ENCODE data around the gene HOXC10. TPM values are rescaled to one million over a fixed set of nuclear protein-coding genes. Genes with fewer than 3 reads are reported as not detected.

The HOXC10 gene
- polyA plus RNA-seq, 1 donor (not counting 4 experiments of a cell fraction or from before 2014, with no cell fraction given) = 14.1 TPM

GRCh38 chr12:53964315-53964713 is 20.6 kb upstream of the HOXC10 start:
- H3K4me2 ChIP-seq (ENCODE audit: control insufficient read depth, extremely low read depth, insufficient read depth, low read depth, low read length) = no peak overlapping the region
- no peak overlapping the region for H3K27ac ChIP-seq (ENCODE audit: control insufficient read depth, insufficient read depth, low read length)
- H3K36me3 ChIP-seq (ENCODE audit: control insufficient read depth in 2 of 2, extremely low read depth in 1 of 2, insufficient read depth in 2 of 2, low read length in 2 of 2) = peaks cover 0 to 2% of the 10 kb centered on the region in 2 experiments
- H3K9ac ChIP-seq (ENCODE audit: control insufficient read depth, extremely low read depth, insufficient read depth, low read length) = no peak overlapping the region
- H3K4me3 ChIP-seq (ENCODE audit: control insufficient read depth in 2 of 3, extremely low read depth in 1 of 3, insufficient read depth in 2 of 3, low read depth in 1 of 3, low read length in 3 of 3) = no peak overlapping the region
- no peak overlapping the region for H2AFZ ChIP-seq (ENCODE audit: control insufficient read depth, low read length)
- no peak for TF ChIP-seq CTCF (optimal IDR thresholded peaks at IDR 0.05 in 1 of 3, IDR thresholded peaks at IDR 0.05 in 1 of 3, conservative IDR thresholded peaks at IDR 0.05 in 1 of 3; ENCODE audit: extremely low read depth in 1 of 3, insufficient read depth in 2 of 3, low read length in 3 of 3)
- TF ChIP-seq EZH2 (IDR thresholded peaks at IDR 0.05; ENCODE audit: low read length) = no peak
- no peaks in the 10 kb centered on the region for H3K79me2 ChIP-seq (ENCODE audit: control insufficient read depth, insufficient read depth, low read length)
- no peak for DNase-seq (ENCODE audit: low read depth, low spot score)
- dilution Hi-C loops (cut with MboI; ENCODE audit: extremely low pct_ligation_motif_present, low sequenced_read_pairs) = no loop called here
- H4K20me1 ChIP-seq (ENCODE audit: control insufficient read depth, extremely low read depth, insufficient read depth, low read length) = no peaks in the 10 kb centered on the region
- no peaks in the 10 kb centered on the region for H3K9me3 ChIP-seq (ENCODE audit: control insufficient read depth, low read depth, low read length)
- no peak for FAIRE-seq
- no peaks in the 10 kb centered on the region for H3K9me1 ChIP-seq (ENCODE audit: control insufficient read depth, extremely low read depth, insufficient read depth, low read length)
- peaks cover 3% of the 10 kb centered on the region for H3K4me1 ChIP-seq (ENCODE audit: control insufficient read depth, extremely low read depth, insufficient read depth, low read length)
- peaks cover 17% of the 10 kb centered on the region for H3K27me3 ChIP-seq (ENCODE audit: control insufficient read depth, extremely low read depth, insufficient read depth, low read length)

GRCh38 chr12:53965281-53966084 is 19.5 kb upstream of the HOXC10 start:
- H4K20me1 ChIP-seq (ENCODE audit: control insufficient read depth, extremely low read depth, insufficient read depth, low read length) = no peaks in the 10 kb centered on the region

More at GRCh38 chr12:53965281-53966084, 19.5 kb upstream of the HOXC10 start:
- Histone ChIP-seq H3K27me3 (ENCODE audit: control insufficient read depth, extremely low read depth, insufficient read depth, low read length) (peaks cover 12% of the 10 kb centered on the region), H3K9me1 (ENCODE audit: control insufficient read depth, extremely low read depth, insufficient read depth, low read length) (no peaks in the 10 kb centered on the region), H3K4me1 (ENCODE audit: control insufficient read depth, extremely low read depth, insufficient read depth, low read length) (peaks cover 3% of the 10 kb centered on the region), H2AFZ (ENCODE audit: control insufficient read depth, low read length) (no peak overlapping the region), H3K79me2 (ENCODE audit: control insufficient read depth, insufficient read depth, low read length) (no peaks in the 10 kb centered on the region), H3K4me3 (ENCODE audit: control insufficient read depth in 2 of 3, extremely low read depth in 1 of 3, insufficient read depth in 2 of 3, low read depth in 1 of 3, low read length in 3 of 3) (no peak overlapping the region), H3K27ac (ENCODE audit: control insufficient read depth, insufficient read depth, low read length) (no peak overlapping the region), H3K9ac (ENCODE audit: control insufficient read depth, extremely low read depth, insufficient read depth, low read length) (no peak overlapping the region), H3K36me3 (ENCODE audit: control insufficient read depth in 2 of 2, extremely low read depth in 1 of 2, insufficient read depth in 2 of 2, low read length in 2 of 2) (peaks cover 0 to 2% of the 10 kb centered on the region in 2 experiments), H3K4me2 (ENCODE audit: control insufficient read depth, extremely low read depth, insufficient read depth, low read depth, low read length) (no peak overlapping the region), H3K9me3 (ENCODE audit: control insufficient read depth, low read depth, low read length) (no peaks in the 10 kb centered on the region)
- TF ChIP-seq CTCF (optimal IDR thresholded peaks at IDR 0.05 in 1 of 3, IDR thresholded peaks at IDR 0.05 in 1 of 3, conservative IDR thresholded peaks at IDR 0.05 in 1 of 3; ENCODE audit: extremely low read depth in 1 of 3, insufficient read depth in 2 of 3, low read length in 3 of 3) = no peak
- TF ChIP-seq EZH2 (IDR thresholded peaks at IDR 0.05; ENCODE audit: low read length) = no peak
- FAIRE-seq (no peak), DNase-seq (ENCODE audit: low read depth, low spot score) (no peak)
- dilution Hi-C loops (cut with MboI; ENCODE audit: extremely low pct_ligation_motif_present, low sequenced_read_pairs) = no loop called here

All from keratinocyte (primary cell).